A549 treated with AZD9567 at 1 μM for 4 hours (cell line): ENCODE measurements around the gene NLRP13. TPM values are rescaled to one million over a fixed set of nuclear protein-coding genes. Genes with fewer than 3 reads are reported as not detected.

Experiments
- total RNA-seq: library from RNA; stranded (reverse); fragments of 200-300 nt; extraction: Qiagen RNA extraction; gene quantifications from 5 replicates; pipeline ENCODE4 v1.2.3, GENCODE V29; 2022; ENCODE audit not compliant: insufficient read depth

NLRP13 gene
- total RNA-seq: not detected in 5 replicates

GRCh38 chr19:55931936-55932386 is at the start of gene NLRP13:
Gene NLRP13 (minus strand): TSS chr19:55932336. CDS start chr19:55932311, 25 bp downstream.

GRCh38 chr19:55947532-55947931 is 15.4 kb upstream of the NLRP13 start, which contains the start of gene NLRP8:
Gene NLRP8 (plus strand): TSS chr19:55947832.

Other genes with a start within 250 kb of the NLRP13 start
- gene NLRP9, start 193.9 kb downstream of the NLRP13 start, total RNA-seq: not detected in 5 replicates
- gene RFPL4A, start 173.2 kb downstream of the NLRP13 start, total RNA-seq: 0.84 to 2.2 TPM (median 1.1 TPM) in 5 replicates
- 0.14 to 0.17 TPM (median 0.17 TPM) in 3 of 5 replicates, not detected in the others for gene RFPL4AL1, start 163.2 kb downstream of the NLRP13 start, total RNA-seq
- 0.02 to 0.03 TPM (median 0.03 TPM) in 3 of 5 replicates, not detected in the others for gene NLRP11, start 100.3 kb downstream of the NLRP13 start, total RNA-seq
- not detected in 5 replicates for gene NLRP4, start 95.8 kb downstream of the NLRP13 start, total RNA-seq
- gene NLRP8, start 15.5 kb upstream of the NLRP13 start, total RNA-seq: not detected in 5 replicates
- 0.02 to 0.03 TPM (median 0.02 TPM) in 3 of 5 replicates, not detected in the others for gene NLRP5, start 54.4 kb upstream of the NLRP13 start, total RNA-seq
- gene ZNF787, start 189.0 kb upstream of the NLRP13 start, total RNA-seq: 26.1 to 49.9 TPM (median 43.3 TPM) in 5 replicates
- gene ZNF444, start 209.0 kb upstream of the NLRP13 start, total RNA-seq: 7.7 to 24.6 TPM (median 24.0 TPM) in 5 replicates
- not detected in 5 replicates for gene GALP, start 243.7 kb upstream of the NLRP13 start, total RNA-seq